HL-60/S4 (cell line): Measurements from ENCODE around the gene CEP95.
"Not testable (repeated sequence)": the region's sequence is repeated elsewhere in the genome, so short reads cannot be mapped to it uniquely, and the experiment has no call there.

ENCODE experiments used
- in situ Hi-C: fragments of 300-500 bp; cut with MboI; formaldehyde crosslinking; loops from 2 replicates; pipeline ENCODE4 v1.14.3; 2022; ENCODE audit warnings: low sequenced_read_pairs

CEP95 gene

GRCh38 chr17:64506576-64507412 is at the start of gene CEP95:
TSS of gene CEP95 (plus strand) at chr17:64506977. CDS start at chr17:64507098, 121 bp downstream.
- in situ Hi-C loops = no loop called here

GRCh38 chr17:64457156-64457555 is 49.6 kb upstream of the CEP95 start:
- in situ Hi-C loops = no loop called here

- in situ Hi-C loops = no loop called here
Measured at GRCh38 chr17:64458756-64459155, 48.0 kb upstream of the CEP95 start.

- in situ Hi-C loops = no loop called here
Measured at GRCh38 chr17:64459284-64459747, 47.5 kb upstream of the CEP95 start.

- in situ Hi-C loops = not testable (repeated sequence)
Measured at GRCh38 chr17:64459818-64460217, 47.0 kb upstream of the CEP95 start.

GRCh38 chr17:64460955-64461354 is 45.8 kb upstream of the CEP95 start:
- in situ Hi-C loops = no loop called here

GRCh38 chr17:64461788-64462187 is 45.0 kb upstream of the CEP95 start:
- in situ Hi-C loops = no loop called here

GRCh38 chr17:64466019-64466735 is 40.6 kb upstream of the CEP95 start:
- in situ Hi-C loops = no loop called here

- in situ Hi-C loops = not testable (repeated sequence)
Measured at GRCh38 chr17:64466834-64467233, 39.9 kb upstream of the CEP95 start.

- in situ Hi-C loops = no loop called here
Measured at GRCh38 chr17:64470625-64471024, 36.2 kb upstream of the CEP95 start.

GRCh38 chr17:64471440-64471839 is 35.3 kb upstream of the CEP95 start:
- in situ Hi-C loops = no loop called here

GRCh38 chr17:64472564-64472963 is 34.2 kb upstream of the CEP95 start:
- in situ Hi-C loops = no loop called here

GRCh38 chr17:64477849-64478248 is 28.9 kb upstream of the CEP95 start:
- in situ Hi-C loops = no loop called here

GRCh38 chr17:64480951-64481350 is 25.8 kb upstream of the CEP95 start:
- in situ Hi-C loops = no loop called here

GRCh38 chr17:64484380-64484779 is 22.4 kb upstream of the CEP95 start:
- in situ Hi-C loops = no loop called here

- in situ Hi-C loops = no loop called here
Measured at GRCh38 chr17:64488301-64488700, 18.5 kb upstream of the CEP95 start.

- in situ Hi-C loops = loop anchor here (5.0 kb wide), 2 partner anchors 69 to 169 kb away; no protein-coding TSS in a partner anchor
Measured at GRCh38 chr17:64491034-64491860, 15.5 kb upstream of the CEP95 start.

GRCh38 chr17:64491994-64492393 is 14.8 kb upstream of the CEP95 start:
- in situ Hi-C loops = loop anchor here (5.0 kb wide), 2 partner anchors 70 to 170 kb away; no protein-coding TSS in a partner anchor

GRCh38 chr17:64492481-64493109 is 14.2 kb upstream of the CEP95 start:
- in situ Hi-C loops = loop anchor here (5.0 kb wide), 2 partner anchors 70 to 170 kb away; no protein-coding TSS in a partner anchor

- in situ Hi-C loops = loop anchor here (5.0 kb wide), 2 partner anchors 72 to 172 kb away; no protein-coding TSS in a partner anchor
Measured at GRCh38 chr17:64494121-64494520, 12.7 kb upstream of the CEP95 start.
